ENCODE measurements around the gene SCN2B.

Gene SCN2B

DNA sequence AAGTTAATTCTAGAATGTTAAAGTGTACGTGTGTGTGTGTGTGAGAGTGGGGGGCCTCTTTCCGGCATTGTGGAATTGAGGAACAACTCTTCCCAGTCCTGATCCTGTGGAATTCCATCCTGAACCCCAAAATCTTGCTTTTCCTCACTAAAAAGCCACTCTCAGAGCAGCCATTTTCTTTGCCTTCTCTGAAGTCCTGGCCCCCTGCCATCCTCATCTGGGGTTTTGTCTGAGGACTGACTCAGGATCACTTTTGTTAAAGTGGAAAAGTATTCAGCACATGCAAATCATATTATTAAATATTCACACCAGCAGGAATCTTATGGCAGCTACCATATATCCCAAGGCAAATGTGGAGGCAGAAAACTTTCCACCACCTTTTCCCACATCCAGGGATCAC, 27.6 kb downstream of the SCN2B start:
- Histone ChIP-seq H3K36me3 (replicated peaks; ENCODE audit: insufficient read depth, low read length) (no peaks in the 10 kb centered on the region), H3F3A (ENCODE audit: insufficient read depth, low read length) (no peaks in the 10 kb centered on the region), H3K4me3 (ENCODE audit: low read length) (no peak overlapping the region), H3K27ac (ENCODE audit: low read length) (no peak overlapping the region), H3K9ac (ENCODE audit: low read length) (no peak overlapping the region), H2AFZ (ENCODE audit: low read length) (no peak overlapping the region), H4K20me1 (ENCODE audit: insufficient read depth, low read length) (no peaks in the 10 kb centered on the region), H3K79me2 (ENCODE audit: low read length) (no peaks in the 10 kb centered on the region), H3K4me1 (ENCODE audit: low read length) (no peaks in the 10 kb centered on the region; the same call in 1 of the 2 replicates), H3K9me2 (replicated peaks; ENCODE audit: insufficient read depth, low read length) (no peaks in the 10 kb centered on the region), H3K9me3 (replicated peaks; ENCODE audit: insufficient read depth, low read length) (no peaks in the 10 kb centered on the region), H3K27me3 (replicated peaks; ENCODE audit: insufficient read depth, low read length) (peaks cover 67% of the 10 kb centered on the region), H3K4me2 (ENCODE audit: low read depth, low read length) (no peak overlapping the region)
- no peak for DNase-seq
- TF ChIP-seq EZH2 (optimal IDR thresholded peaks at IDR 0.05; ENCODE audit: low read depth, low read length) (no peak), CTCF (IDR thresholded peaks at IDR 0.05; ENCODE audit: low read length) (no peak), EZH2phosphoT487 (IDR thresholded peaks at IDR 0.05; ENCODE audit: low read length) (no peak)

DNA sequence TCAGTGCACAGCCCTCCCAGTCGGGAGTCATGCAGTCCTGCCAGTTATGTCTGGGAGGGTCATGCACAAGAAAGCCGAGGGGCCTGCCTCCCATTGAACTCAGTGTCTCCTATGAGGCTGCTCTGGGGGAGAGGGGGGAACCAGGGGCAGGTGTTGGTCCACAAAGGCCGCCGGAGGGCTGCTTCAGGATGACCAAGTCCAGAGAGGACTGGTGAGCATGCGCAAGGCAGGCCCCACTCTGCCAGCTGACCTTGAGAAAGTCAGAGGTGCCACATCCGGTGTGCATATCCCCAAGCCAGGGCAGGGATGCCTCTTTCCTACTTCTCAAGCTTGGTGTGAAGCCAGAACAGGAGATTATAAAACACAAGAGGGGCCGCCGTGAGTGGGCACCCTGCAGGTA, 28.2 kb downstream of the SCN2B start:
- TF ChIP-seq EZH2 (optimal IDR thresholded peaks at IDR 0.05; ENCODE audit: low read depth, low read length) = no peak
- no peak for TF ChIP-seq EZH2phosphoT487 (IDR thresholded peaks at IDR 0.05; ENCODE audit: low read length)
- TF ChIP-seq CTCF (IDR thresholded peaks at IDR 0.05; ENCODE audit: low read length) = no peak
- no peaks in the 10 kb centered on the region for H3F3A ChIP-seq (ENCODE audit: insufficient read depth, low read length)
- H3K9ac ChIP-seq (ENCODE audit: low read length) = no peak overlapping the region
- H3K27me3 ChIP-seq (replicated peaks; ENCODE audit: insufficient read depth, low read length) = peaks cover 68% of the 10 kb centered on the region
- H3K4me2 ChIP-seq (ENCODE audit: low read depth, low read length) = no peak overlapping the region
- no peaks in the 10 kb centered on the region for H3K79me2 ChIP-seq (ENCODE audit: low read length)
- H3K36me3 ChIP-seq (replicated peaks; ENCODE audit: insufficient read depth, low read length) = no peaks in the 10 kb centered on the region
- no peak overlapping the region for H3K4me3 ChIP-seq (ENCODE audit: low read length)
- no peaks in the 10 kb centered on the region for H3K9me3 ChIP-seq (replicated peaks; ENCODE audit: insufficient read depth, low read length)
- no peaks in the 10 kb centered on the region for H4K20me1 ChIP-seq (ENCODE audit: insufficient read depth, low read length)
- no peaks in the 10 kb centered on the region; the same call in 1 of the 2 replicates for H3K4me1 ChIP-seq (ENCODE audit: low read length)
- no peak for DNase-seq
- no peaks in the 10 kb centered on the region for H3K9me2 ChIP-seq (replicated peaks; ENCODE audit: insufficient read depth, low read length)
- H3K27ac ChIP-seq (ENCODE audit: low read length) = no peak overlapping the region
- H2AFZ ChIP-seq (ENCODE audit: low read length) = no peak overlapping the region

- no peak overlapping the region for H2AFZ ChIP-seq (ENCODE audit: low read length)
- H3K9me3 ChIP-seq (replicated peaks; ENCODE audit: insufficient read depth, low read length) = no peaks in the 10 kb centered on the region
- no peak for DNase-seq
- no peaks in the 10 kb centered on the region for H3F3A ChIP-seq (ENCODE audit: insufficient read depth, low read length)
- no peak overlapping the region for H3K27ac ChIP-seq (ENCODE audit: low read length)
- no peaks in the 10 kb centered on the region for H3K9me2 ChIP-seq (replicated peaks; ENCODE audit: insufficient read depth, low read length)
- peaks cover 68% of the 10 kb centered on the region for H3K27me3 ChIP-seq (replicated peaks; ENCODE audit: insufficient read depth, low read length)
- no peaks in the 10 kb centered on the region for H3K36me3 ChIP-seq (replicated peaks; ENCODE audit: insufficient read depth, low read length)
- H3K4me1 ChIP-seq (ENCODE audit: low read length) = no peaks in the 10 kb centered on the region; the same call in 1 of the 2 replicates
- no peak overlapping the region for H3K4me2 ChIP-seq (ENCODE audit: low read depth, low read length)
- H3K4me3 ChIP-seq (ENCODE audit: low read length) = no peak overlapping the region
- no peaks in the 10 kb centered on the region for H3K79me2 ChIP-seq (ENCODE audit: low read length)
- no peak for TF ChIP-seq EZH2phosphoT487 (IDR thresholded peaks at IDR 0.05; ENCODE audit: low read length)
- TF ChIP-seq CTCF (IDR thresholded peaks at IDR 0.05; ENCODE audit: low read length) = no peak
- no peak for TF ChIP-seq EZH2 (optimal IDR thresholded peaks at IDR 0.05; ENCODE audit: low read depth, low read length)
- H3K9ac ChIP-seq (ENCODE audit: low read length) = no peak overlapping the region
- H4K20me1 ChIP-seq (ENCODE audit: insufficient read depth, low read length) = no peaks in the 10 kb centered on the region
Observed at GRCh38 chr11:118147502-118147901, 28.9 kb downstream of the SCN2B start.
